Esophagus squamous epithelium (tissue), 5 donors: Measurements from ENCODE around the gene TAS2R14. TPM values are rescaled to one million over a fixed set of nuclear protein-coding genes. Genes with fewer than 3 reads are reported as not detected.

Experiments used
- DNase-seq: peaks from one replicate; lab custom pipeline; 2025; lab: John Stamatoyannopoulos, UW
- H3K27ac ChIP-seq, 4 donors: fragments of 200-600 bp; sonication (generic); one replicate each; pipeline ENCODE4 v1.5.1; 2016 to 2019; ENCODE audit warnings: mild to moderate bottlenecking in 1 of 4
- H3K27me3 ChIP-seq, 4 donors: fragments of 200-600 bp; sonication (generic); 1 replicate in 3 of 4; 2 replicates in 1 of 4; pipeline versions ENCODE4 v1.5.1 to v1.6.0; 2017 to 2021; ENCODE audit warnings: antibody characterized with exemption in 1 of 4
- H3K36me3 ChIP-seq, 3 donors: fragments of 200-600 bp; sonication (generic); one replicate each; pipeline ENCODE4 v1.5.1; 2016 to 2019
- H3K4me1 ChIP-seq, 3 donors: fragments of 200-600 bp; sonication (generic); one replicate each; pipeline ENCODE4 v1.5.1; 2017 to 2019
- H3K4me3 ChIP-seq, 4 donors: fragments of 200-600 bp; sonication (generic); 1 replicate in 3 of 4; 2 replicates in 1 of 4; pipeline ENCODE4 v1.5.1; 2016 to 2019; ENCODE audit warnings: mild to moderate bottlenecking in 2 of 4, moderate library complexity in 1 of 4
- H3K9me3 ChIP-seq, 3 donors: fragments of 200-600 bp; sonication (generic); one replicate each; pipeline ENCODE4 v1.5.1; 2016 to 2019
- POLR2A ChIP-seq, 4 donors: fragments of 450-650 bp; IDR thresholded peaks; one replicate each; pipeline ENCODE4 v1.6.1; 2017; ENCODE audit warnings: antibody characterized with exemption in 4 of 4, mild to moderate bottlenecking in 4 of 4, moderate library complexity in 3 of 4
- WGBS, 2 donors: methylation state at CpG; one replicate each; pipeline ENCODE4 v1.1.5; 2018; 5-methylcytosine and 5-hydroxymethylcytosine counted together
- intact Hi-C: fragments of 100-400 bp; cut with DNase I; formaldehyde crosslinking; loops from one replicate; pipeline ENCODE4 v1.15.0; 2022
- total RNA-seq, 4 donors: library from RNA; depleted of rRNA; stranded (reverse); fragments of >200 nt; gene quantifications; one replicate each; pipeline ENCODE4 v1.1.0, GENCODE V29; 2016
- TF ChIP-seq, protein P1 (sequence below), 6 experiments: fragments of 450-650 bp in 4 of 6; fragments of 200-600 bp in 2 of 6; sonication (generic) in 2 of 6; IDR thresholded peaks; one replicate each; pipeline ENCODE4 v1.5.1; 2016 to 2019; ENCODE audit warnings: antibody characterized with exemption in 6 of 6, mild to moderate bottlenecking in 4 of 6, moderate library complexity in 4 of 6
- donor health status: DM: yes; HTN: yes; CAD: no.

Gene TAS2R14
- total RNA-seq, 4 donors from 2014 or later = 0.80 to 3.2 (median 1.7) TPM

- no peak for DNase-seq
These were observed 28.3 kb upstream of the TAS2R14 start for GRCh38 chr12:10967409-10967808.

DNA sequence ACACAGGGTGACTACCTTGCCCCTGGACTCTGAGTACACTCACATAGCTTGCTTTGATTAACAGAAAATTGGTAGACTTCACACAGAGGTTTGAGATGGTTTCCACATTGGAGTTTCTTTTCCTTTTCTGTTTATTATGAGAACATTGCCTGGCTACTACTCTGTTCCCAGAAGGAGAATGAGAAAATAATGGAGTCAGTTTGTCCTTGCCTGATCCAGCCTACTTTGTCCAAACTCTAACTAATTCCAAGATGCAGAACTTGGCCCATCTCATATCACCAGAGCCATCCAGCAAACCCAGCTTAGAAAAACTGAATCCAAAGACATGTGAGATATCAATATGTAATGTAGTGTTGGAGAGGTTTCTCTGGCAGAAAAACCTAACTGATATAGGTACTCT lies 27.3 kb upstream of the TAS2R14 start:
- intact Hi-C loops = no loop called here
- Histone ChIP-seq H3K9me3 (no peaks in the 10 kb centered on the region), H3K27me3 (no peaks in the 10 kb centered on the region), H3K36me3 (no peaks in the 10 kb centered on the region), H3K4me1 (peaks cover 0 to 10% (median 0%) of the 10 kb centered on the region in 3 donors), H3K27ac (no peak overlapping the region), H3K4me3 (no peak overlapping the region)
- DNase-seq = no peak
- TF ChIP-seq POLR2A (IDR thresholded peaks at IDR 0.05) = no peak
- TF ChIP-seq, protein P1, sequence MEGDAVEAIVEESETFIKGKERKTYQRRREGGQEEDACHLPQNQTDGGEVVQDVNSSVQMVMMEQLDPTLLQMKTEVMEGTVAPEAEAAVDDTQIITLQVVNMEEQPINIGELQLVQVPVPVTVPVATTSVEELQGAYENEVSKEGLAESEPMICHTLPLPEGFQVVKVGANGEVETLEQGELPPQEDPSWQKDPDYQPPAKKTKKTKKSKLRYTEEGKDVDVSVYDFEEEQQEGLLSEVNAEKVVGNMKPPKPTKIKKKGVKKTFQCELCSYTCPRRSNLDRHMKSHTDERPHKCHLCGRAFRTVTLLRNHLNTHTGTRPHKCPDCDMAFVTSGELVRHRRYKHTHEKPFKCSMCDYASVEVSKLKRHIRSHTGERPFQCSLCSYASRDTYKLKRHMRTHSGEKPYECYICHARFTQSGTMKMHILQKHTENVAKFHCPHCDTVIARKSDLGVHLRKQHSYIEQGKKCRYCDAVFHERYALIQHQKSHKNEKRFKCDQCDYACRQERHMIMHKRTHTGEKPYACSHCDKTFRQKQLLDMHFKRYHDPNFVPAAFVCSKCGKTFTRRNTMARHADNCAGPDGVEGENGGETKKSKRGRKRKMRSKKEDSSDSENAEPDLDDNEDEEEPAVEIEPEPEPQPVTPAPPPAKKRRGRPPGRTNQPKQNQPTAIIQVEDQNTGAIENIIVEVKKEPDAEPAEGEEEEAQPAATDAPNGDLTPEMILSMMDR (IDR thresholded peaks at IDR 0.05) = no peak

More at GRCh38 chr12:10967409-10967808, 28.3 kb upstream of the TAS2R14 start:
- Histone ChIP-seq H3K27me3 (no peaks in the 10 kb centered on the region), H3K4me1 (peaks cover 0 to 10% (median 0%) of the 10 kb centered on the region in 3 donors), H3K9me3 (no peaks in the 10 kb centered on the region), H3K36me3 (no peaks in the 10 kb centered on the region), H3K27ac (no peak overlapping the region), H3K4me3 (no peak overlapping the region)
- intact Hi-C loops = no loop called here
- 50 to 65% methylated on average over 2 of the region's 2 CpGs for WGBS, 2 donors
- TF ChIP-seq, protein P1 (IDR thresholded peaks at IDR 0.05) = no peak
- TF ChIP-seq POLR2A (IDR thresholded peaks at IDR 0.05) = no peak

- Histone ChIP-seq H3K27me3 (no peaks in the 10 kb centered on the region), H3K27ac (no peak overlapping the region), H3K36me3 (no peaks in the 10 kb centered on the region), H3K4me3 (no peak overlapping the region), H3K4me1 (peaks cover 0 to 10% (median 0%) of the 10 kb centered on the region in 3 donors), H3K9me3 (no peaks in the 10 kb centered on the region)
- no peak for DNase-seq
- TF ChIP-seq, protein P1 (IDR thresholded peaks at IDR 0.05) = no peak
- no peak for TF ChIP-seq POLR2A (IDR thresholded peaks at IDR 0.05)
- intact Hi-C loops = no loop called here
- WGBS, 2 donors = 66 to 85% methylated on average over 1 of the region's 1 CpG
These were observed 26.4 kb upstream of the TAS2R14 start for GRCh38 chr12:10965476-10965875.

- Histone ChIP-seq H3K4me1 (no peaks in the 10 kb centered on the region), H3K27ac (no peak overlapping the region), H3K4me3 (no peak overlapping the region), H3K27me3 (no peaks in the 10 kb centered on the region), H3K36me3 (no peaks in the 10 kb centered on the region), H3K9me3 (no peaks in the 10 kb centered on the region)
- intact Hi-C loops = no loop called here
- WGBS, 2 donors = 72 to 80% methylated on average over 4 of the region's 4 CpGs
- TF ChIP-seq, protein P1 (IDR thresholded peaks at IDR 0.05) = no peak
- TF ChIP-seq POLR2A (IDR thresholded peaks at IDR 0.05) = no peak
- no peak for DNase-seq
These were observed 21.1 kb upstream of the TAS2R14 start for GRCh38 chr12:10960211-10960610.

- H3K27me3 ChIP-seq = no peaks in the 10 kb centered on the region
- H3K36me3 ChIP-seq = no peaks in the 10 kb centered on the region
- WGBS, 2 donors = 88 to 90% methylated on average over 2 of the region's 2 CpGs
- TF ChIP-seq, protein P1 (IDR thresholded peaks at IDR 0.05) = no peak
- TF ChIP-seq POLR2A (IDR thresholded peaks at IDR 0.05) = no peak
- H3K9me3 ChIP-seq = no peaks in the 10 kb centered on the region
- H3K27ac ChIP-seq = no peak overlapping the region
- no peaks in the 10 kb centered on the region for H3K4me1 ChIP-seq
- H3K4me3 ChIP-seq = no peak overlapping the region
- no peak for DNase-seq
- intact Hi-C loops = no loop called here
These were observed 20.7 kb upstream of the TAS2R14 start for GRCh38 chr12:10959804-10960203.
